Peyer's patch (tissue), 4 donors: ENCODE measurements around the gene JAZF1.

Experiments used
- POLR2A ChIP-seq, 2 donors: fragments of 450-650 bp; IDR thresholded peaks; one replicate each; pipeline ENCODE4 v1.5.1; 2017; ENCODE audit warnings: antibody characterized with exemption in 2 of 2, mild to moderate bottlenecking in 2 of 2, moderate library complexity in 2 of 2
- TF ChIP-seq, protein P1 (sequence below), 6 experiments: fragments of 450-650 bp in 4 of 6; fragments of 200-600 bp in 2 of 6; sonication (generic) in 1 of 6; IDR thresholded peaks; one replicate each; pipeline ENCODE4 v1.5.1; 2017 to 2019; ENCODE audit warnings: antibody characterized with exemption in 6 of 6, mild to moderate bottlenecking in 3 of 6, moderate library complexity in 1 of 6

DNA sequence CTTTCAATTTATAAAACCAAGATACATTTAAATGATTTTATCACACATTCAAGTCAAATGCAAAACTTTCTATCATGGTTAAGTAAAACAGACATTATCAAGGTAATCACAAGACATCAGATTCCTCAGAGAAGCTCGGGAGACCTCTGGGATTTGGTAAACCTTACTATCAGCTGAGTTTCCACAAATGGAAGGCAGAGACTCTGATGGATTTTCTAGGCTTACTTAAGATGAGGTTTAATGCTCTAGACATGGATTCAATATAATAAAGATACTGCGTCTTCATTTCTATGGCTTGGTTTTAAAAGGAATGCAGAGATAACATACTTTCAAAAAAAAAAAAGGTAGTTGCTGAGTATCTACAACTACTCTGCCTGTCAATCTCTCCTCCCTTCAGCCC, 171.7 kb downstream of the JAZF1 start:
- TF ChIP-seq, protein P1, sequence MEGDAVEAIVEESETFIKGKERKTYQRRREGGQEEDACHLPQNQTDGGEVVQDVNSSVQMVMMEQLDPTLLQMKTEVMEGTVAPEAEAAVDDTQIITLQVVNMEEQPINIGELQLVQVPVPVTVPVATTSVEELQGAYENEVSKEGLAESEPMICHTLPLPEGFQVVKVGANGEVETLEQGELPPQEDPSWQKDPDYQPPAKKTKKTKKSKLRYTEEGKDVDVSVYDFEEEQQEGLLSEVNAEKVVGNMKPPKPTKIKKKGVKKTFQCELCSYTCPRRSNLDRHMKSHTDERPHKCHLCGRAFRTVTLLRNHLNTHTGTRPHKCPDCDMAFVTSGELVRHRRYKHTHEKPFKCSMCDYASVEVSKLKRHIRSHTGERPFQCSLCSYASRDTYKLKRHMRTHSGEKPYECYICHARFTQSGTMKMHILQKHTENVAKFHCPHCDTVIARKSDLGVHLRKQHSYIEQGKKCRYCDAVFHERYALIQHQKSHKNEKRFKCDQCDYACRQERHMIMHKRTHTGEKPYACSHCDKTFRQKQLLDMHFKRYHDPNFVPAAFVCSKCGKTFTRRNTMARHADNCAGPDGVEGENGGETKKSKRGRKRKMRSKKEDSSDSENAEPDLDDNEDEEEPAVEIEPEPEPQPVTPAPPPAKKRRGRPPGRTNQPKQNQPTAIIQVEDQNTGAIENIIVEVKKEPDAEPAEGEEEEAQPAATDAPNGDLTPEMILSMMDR (IDR thresholded peaks at IDR 0.05) = no peak
- TF ChIP-seq POLR2A (IDR thresholded peaks at IDR 0.05) = no peak
